ENCODE results near the gene JADE3. TPM values are rescaled to one million over a fixed set of nuclear protein-coding genes. Genes with fewer than 3 reads are reported as not detected.

The JADE3 gene
- total RNA-seq: 10 to 100 TPM in 2 of 6 donors, 1 to 10 TPM in 4; 8.0 to 11.9 (median 9.5) TPM
- polyA plus RNA-seq: 1 to 10 TPM; 2.7 to 3.4 TPM

DNA sequence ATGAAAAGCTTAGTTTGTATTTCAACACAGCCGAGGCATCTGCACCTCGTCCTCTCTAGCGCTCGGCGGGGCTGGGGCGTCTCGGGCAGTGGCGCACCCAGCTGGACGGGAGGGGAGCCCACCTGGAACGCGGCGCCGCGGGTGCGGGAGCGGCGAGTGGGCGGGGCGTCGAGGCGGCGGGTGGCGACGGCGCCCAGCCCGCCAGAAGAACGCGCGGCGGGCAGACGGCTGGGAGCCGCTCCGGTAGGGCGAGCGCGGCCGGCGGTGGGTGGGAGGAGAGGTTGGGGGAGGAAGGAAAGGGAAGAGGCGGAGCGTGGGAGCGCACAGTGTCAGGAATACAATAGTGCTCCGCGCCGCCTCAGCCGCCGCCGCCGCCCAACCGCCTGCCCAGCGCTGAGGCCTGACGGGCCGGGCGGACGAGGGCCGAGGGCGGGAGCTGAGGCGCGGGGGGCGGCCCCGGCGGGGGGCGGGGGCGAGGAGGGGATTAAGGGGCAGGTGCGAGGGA, at the start of gene JADE3:
Gene JADE3 (plus strand): TSS at position 324 of the 505 bp plus-strand sequence. CDS start 72,474 bp downstream, outside the sequence.
- H3K27ac ChIP-seq: peak within 1 kb of the TSS; percentile 9 to 71 (median 60)
- TF ChIP-seq, protein P1, sequence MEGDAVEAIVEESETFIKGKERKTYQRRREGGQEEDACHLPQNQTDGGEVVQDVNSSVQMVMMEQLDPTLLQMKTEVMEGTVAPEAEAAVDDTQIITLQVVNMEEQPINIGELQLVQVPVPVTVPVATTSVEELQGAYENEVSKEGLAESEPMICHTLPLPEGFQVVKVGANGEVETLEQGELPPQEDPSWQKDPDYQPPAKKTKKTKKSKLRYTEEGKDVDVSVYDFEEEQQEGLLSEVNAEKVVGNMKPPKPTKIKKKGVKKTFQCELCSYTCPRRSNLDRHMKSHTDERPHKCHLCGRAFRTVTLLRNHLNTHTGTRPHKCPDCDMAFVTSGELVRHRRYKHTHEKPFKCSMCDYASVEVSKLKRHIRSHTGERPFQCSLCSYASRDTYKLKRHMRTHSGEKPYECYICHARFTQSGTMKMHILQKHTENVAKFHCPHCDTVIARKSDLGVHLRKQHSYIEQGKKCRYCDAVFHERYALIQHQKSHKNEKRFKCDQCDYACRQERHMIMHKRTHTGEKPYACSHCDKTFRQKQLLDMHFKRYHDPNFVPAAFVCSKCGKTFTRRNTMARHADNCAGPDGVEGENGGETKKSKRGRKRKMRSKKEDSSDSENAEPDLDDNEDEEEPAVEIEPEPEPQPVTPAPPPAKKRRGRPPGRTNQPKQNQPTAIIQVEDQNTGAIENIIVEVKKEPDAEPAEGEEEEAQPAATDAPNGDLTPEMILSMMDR (IDR thresholded peaks at IDR 0.05): no peak
- ATAC-seq (peak; percentile 89 to 93 (median 90)), DNase-seq (peak; percentile 77 to 91 (median 84)), FAIRE-seq (no peak)
- no peaks in the 10 kb centered on the region for H3K9me3 ChIP-seq
- intact Hi-C loops (cut with DNase I): no loop called here
- H3K4me1 ChIP-seq: peaks cover 0 to 4% (median 0%) of the 10 kb centered on the region in 3 donors
- no peaks in the 10 kb centered on the region for H3K36me3 ChIP-seq
- H3K4me3 ChIP-seq: peak within 1 kb of the TSS; percentile 40 to 60 (median 55)
- peaks cover 0 to 2% (median 0%) of the 10 kb centered on the region in 4 donors for H3K27me3 ChIP-seq
- 0 to 37% methylated on average over 46 to 56 of the region's 64 CpGs for WGBS, 2 donors

DNA sequence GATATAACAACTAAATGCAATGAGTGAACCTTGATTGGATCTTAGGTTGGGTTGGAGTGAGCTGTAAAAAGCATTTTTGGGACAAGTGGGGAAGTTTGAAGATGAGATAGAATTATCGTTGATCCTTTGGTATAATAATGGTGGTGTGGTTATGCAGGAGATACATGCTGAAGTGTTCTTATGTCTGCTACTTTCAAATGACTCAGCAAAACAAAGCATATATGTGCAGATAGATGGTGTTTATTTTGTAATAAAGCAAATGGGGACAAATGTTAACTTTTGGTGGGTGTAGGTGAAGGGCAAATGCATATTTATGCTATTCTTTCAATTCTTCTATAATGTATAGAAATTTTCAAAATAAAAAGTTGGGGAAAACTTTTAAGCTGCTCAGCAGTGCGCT, 49.1 kb upstream of the JADE3 start:
- TF ChIP-seq, protein P1 (IDR thresholded peaks at IDR 0.05): no peak
- Histone ChIP-seq H3K27ac (no peak overlapping the region), H3K27me3 (no peaks in the 10 kb centered on the region), H3K4me3 (no peak overlapping the region), H3K4me1 (no peaks in the 10 kb centered on the region), H3K36me3 (no peaks in the 10 kb centered on the region), H3K9me3 (no peaks in the 10 kb centered on the region)
- FAIRE-seq (peak; percentile 13), ATAC-seq (no peak), DNase-seq (no peak)
- WGBS, 2 donors: 91 to 98% methylated on average over 2 of the region's 2 CpGs
- intact Hi-C loops (cut with DNase I): no loop called here

DNA sequence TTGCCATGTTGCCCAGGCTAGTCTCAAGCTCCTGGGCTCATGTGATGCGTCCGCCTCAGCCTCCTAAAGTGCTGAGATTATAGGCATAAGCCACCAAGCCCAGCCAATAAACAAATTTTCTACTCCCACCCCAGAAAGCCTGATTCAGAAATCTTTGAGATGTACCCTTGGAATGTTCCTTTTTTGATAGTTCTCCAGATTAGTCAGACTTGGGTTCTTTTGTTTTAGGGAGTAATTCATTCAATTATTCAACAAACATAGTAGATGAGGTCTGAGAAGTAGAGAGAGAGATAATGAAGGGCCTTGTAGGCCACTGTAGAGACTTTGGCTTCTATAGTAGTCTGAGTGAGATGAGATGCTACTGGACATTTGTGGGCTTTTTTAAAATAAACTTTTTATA, 47.6 kb upstream of the JADE3 start:
- H3K4me1 ChIP-seq: no peaks in the 10 kb centered on the region
- no peak overlapping the region for H3K27ac ChIP-seq
- H3K9me3 ChIP-seq: no peaks in the 10 kb centered on the region
- DNase-seq: no peak
- WGBS, 2 donors: 81 to 100% methylated on average over 2 of the region's 2 CpGs
- no peak overlapping the region for H3K4me3 ChIP-seq
- no peak for FAIRE-seq
- no peaks in the 10 kb centered on the region for H3K36me3 ChIP-seq
- TF ChIP-seq, protein P1 (IDR thresholded peaks at IDR 0.05): no peak
- intact Hi-C loops (cut with DNase I): no loop called here
- ATAC-seq: no peak
- H3K27me3 ChIP-seq: no peaks in the 10 kb centered on the region

DNA sequence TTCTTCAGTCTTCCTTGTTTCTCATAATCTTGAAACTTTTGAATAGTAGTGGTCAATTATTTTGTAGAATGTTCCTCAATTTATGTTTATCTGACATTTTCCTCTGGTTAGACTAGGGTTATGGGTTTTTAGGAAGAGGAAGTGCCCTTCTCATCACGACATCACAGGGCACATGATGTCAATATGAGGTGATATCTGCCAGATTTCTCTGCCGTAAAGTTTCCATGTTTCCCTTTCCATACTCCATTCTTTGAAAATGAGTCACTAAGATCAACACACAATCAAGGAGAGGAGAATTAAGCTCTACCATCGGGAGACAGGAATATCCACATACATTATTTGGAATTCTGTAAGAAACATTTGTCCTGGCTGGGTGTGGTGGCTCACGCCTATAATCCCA, 46.9 kb upstream of the JADE3 start:
- Histone ChIP-seq H3K36me3 (no peaks in the 10 kb centered on the region), H3K9me3 (no peaks in the 10 kb centered on the region), H3K4me3 (no peak overlapping the region), H3K4me1 (no peaks in the 10 kb centered on the region), H3K27ac (no peak overlapping the region), H3K27me3 (no peaks in the 10 kb centered on the region)
- intact Hi-C loops (cut with DNase I): no loop called here
- peak in 1 of 4 donors; percentile 25 for ATAC-seq
- 66 to 79% methylated on average over 4 of the region's 4 CpGs for WGBS, 2 donors
- DNase-seq: no peak
- TF ChIP-seq, protein P1 (IDR thresholded peaks at IDR 0.05): no peak
- FAIRE-seq: no peak

DNA sequence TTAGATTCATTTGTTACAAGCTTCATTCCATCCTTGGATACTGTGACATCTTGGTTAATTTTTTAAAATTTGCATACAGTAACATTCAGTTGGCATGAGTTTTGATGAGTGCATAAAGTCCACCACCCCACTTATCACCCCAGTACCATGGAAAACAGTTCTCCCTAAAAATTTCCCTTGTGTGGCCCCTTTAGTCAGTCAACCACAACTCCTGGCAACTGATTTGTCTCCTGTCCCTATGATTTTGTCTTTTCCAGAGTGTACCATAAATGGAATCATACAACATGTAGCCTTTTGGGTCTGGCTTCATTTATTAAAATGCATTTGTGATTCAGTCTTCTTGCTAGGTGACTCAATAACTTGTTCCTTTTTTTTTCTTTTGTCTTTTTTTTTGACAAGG, 45.5 kb upstream of the JADE3 start:
- DNase-seq (no peak), FAIRE-seq (no peak), ATAC-seq (no peak)
- Histone ChIP-seq H3K4me3 (no peak overlapping the region), H3K27me3 (no peaks in the 10 kb centered on the region), H3K36me3 (no peaks in the 10 kb centered on the region), H3K4me1 (no peaks in the 10 kb centered on the region), H3K27ac (no peak overlapping the region), H3K9me3 (no peaks in the 10 kb centered on the region)
- TF ChIP-seq, protein P1 (IDR thresholded peaks at IDR 0.05): no peak
- intact Hi-C loops (cut with DNase I): no loop called here
